ENCODE results near the gene CD99L2. TPM values are rescaled to one million over a fixed set of nuclear protein-coding genes. Genes with fewer than 3 reads are reported as not detected.
A peak's percentile ranks its signal among the peaks of the same experiment; 100 is the strongest.

The CD99L2 gene
- polyA plus RNA-seq, 1 donor from 2014 or later, result 61.0 TPM

- TF ChIP-seq SMC3 (conservative IDR thresholded peaks at IDR 0.05; ENCODE audit: poor library complexity) (no peak), TAF1 (IDR thresholded peaks at IDR 0.05; ENCODE audit: low read depth) (no peak), MXI1 (conservative IDR thresholded peaks at IDR 0.05; ENCODE audit: poor library complexity, severe bottlenecking) (no peak), POLR2AphosphoS5 (IDR thresholded peaks at IDR 0.05) (no peak), RAD21 (conservative IDR thresholded peaks at IDR 0.05) (no peak)
- TF ChIP-seq, protein P1, sequence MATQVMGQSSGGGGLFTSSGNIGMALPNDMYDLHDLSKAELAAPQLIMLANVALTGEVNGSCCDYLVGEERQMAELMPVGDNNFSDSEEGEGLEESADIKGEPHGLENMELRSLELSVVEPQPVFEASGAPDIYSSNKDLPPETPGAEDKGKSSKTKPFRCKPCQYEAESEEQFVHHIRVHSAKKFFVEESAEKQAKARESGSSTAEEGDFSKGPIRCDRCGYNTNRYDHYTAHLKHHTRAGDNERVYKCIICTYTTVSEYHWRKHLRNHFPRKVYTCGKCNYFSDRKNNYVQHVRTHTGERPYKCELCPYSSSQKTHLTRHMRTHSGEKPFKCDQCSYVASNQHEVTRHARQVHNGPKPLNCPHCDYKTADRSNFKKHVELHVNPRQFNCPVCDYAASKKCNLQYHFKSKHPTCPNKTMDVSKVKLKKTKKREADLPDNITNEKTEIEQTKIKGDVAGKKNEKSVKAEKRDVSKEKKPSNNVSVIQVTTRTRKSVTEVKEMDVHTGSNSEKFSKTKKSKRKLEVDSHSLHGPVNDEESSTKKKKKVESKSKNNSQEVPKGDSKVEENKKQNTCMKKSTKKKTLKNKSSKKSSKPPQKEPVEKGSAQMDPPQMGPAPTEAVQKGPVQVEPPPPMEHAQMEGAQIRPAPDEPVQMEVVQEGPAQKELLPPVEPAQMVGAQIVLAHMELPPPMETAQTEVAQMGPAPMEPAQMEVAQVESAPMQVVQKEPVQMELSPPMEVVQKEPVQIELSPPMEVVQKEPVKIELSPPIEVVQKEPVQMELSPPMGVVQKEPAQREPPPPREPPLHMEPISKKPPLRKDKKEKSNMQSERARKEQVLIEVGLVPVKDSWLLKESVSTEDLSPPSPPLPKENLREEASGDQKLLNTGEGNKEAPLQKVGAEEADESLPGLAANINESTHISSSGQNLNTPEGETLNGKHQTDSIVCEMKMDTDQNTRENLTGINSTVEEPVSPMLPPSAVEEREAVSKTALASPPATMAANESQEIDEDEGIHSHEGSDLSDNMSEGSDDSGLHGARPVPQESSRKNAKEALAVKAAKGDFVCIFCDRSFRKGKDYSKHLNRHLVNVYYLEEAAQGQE (IDR thresholded peaks at IDR 0.05; ENCODE audit: borderline replicate concordance), result no peak
- TF ChIP-seq, protein P2, sequence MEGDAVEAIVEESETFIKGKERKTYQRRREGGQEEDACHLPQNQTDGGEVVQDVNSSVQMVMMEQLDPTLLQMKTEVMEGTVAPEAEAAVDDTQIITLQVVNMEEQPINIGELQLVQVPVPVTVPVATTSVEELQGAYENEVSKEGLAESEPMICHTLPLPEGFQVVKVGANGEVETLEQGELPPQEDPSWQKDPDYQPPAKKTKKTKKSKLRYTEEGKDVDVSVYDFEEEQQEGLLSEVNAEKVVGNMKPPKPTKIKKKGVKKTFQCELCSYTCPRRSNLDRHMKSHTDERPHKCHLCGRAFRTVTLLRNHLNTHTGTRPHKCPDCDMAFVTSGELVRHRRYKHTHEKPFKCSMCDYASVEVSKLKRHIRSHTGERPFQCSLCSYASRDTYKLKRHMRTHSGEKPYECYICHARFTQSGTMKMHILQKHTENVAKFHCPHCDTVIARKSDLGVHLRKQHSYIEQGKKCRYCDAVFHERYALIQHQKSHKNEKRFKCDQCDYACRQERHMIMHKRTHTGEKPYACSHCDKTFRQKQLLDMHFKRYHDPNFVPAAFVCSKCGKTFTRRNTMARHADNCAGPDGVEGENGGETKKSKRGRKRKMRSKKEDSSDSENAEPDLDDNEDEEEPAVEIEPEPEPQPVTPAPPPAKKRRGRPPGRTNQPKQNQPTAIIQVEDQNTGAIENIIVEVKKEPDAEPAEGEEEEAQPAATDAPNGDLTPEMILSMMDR (IDR thresholded peaks at IDR 0.05; ENCODE audit: poor library complexity, severe bottlenecking), result no peak
- Histone ChIP-seq H3K9ac (ENCODE audit: low read length) (peak overlapping the region; percentile 86), H3K79me2 (replicated peaks; ENCODE audit: insufficient read depth, low read length) (no peaks in the 10 kb centered on the region), H3F3A (ENCODE audit: insufficient read depth, low read length, poor library complexity, severe bottlenecking) (no peaks in the 10 kb centered on the region), H3K4me2 (ENCODE audit: low read length) (peak overlapping the region; percentile 39), H2AFZ (ENCODE audit: low read depth, low read length) (peak overlapping the region; percentile 40), H3K9me2 (ENCODE audit: insufficient read depth, low read length) (no peaks in the 10 kb centered on the region), H3K36me3 (ENCODE audit: insufficient read depth, low read length) (no peaks in the 10 kb centered on the region), H4K20me1 (ENCODE audit: insufficient read depth) (no peaks in the 10 kb centered on the region), H3K9me3 (ENCODE audit: low read length) (no peaks in the 10 kb centered on the region), H3K4me3 (ENCODE audit: low read length) (peak overlapping the region; percentile 73), H3K27me3 (ENCODE audit: insufficient read depth, low read depth, low read length) (no peaks in the 10 kb centered on the region), H3K27ac (ENCODE audit: low read length) (peak overlapping the region; percentile 78)
Measured at GRCh38 chrX:150899191-150899757, 806 bp upstream of the CD99L2 start.

- no peaks in the 10 kb centered on the region for H3K79me2 ChIP-seq (replicated peaks; ENCODE audit: insufficient read depth, low read length)
- no peaks in the 10 kb centered on the region for H3F3A ChIP-seq (ENCODE audit: insufficient read depth, low read length, poor library complexity, severe bottlenecking)
- peak overlapping the region; percentile 73 for H3K4me3 ChIP-seq (ENCODE audit: low read length)
- no peak overlapping the region for H3K4me2 ChIP-seq (ENCODE audit: low read length)
- H3K9me3 ChIP-seq (ENCODE audit: low read length), result no peaks in the 10 kb centered on the region
- peak overlapping the region; percentile 86 for H3K9ac ChIP-seq (ENCODE audit: low read length)
- TF ChIP-seq MXI1 (conservative IDR thresholded peaks at IDR 0.05; ENCODE audit: poor library complexity, severe bottlenecking) (no peak), EZH2 (IDR thresholded peaks at IDR 0.05; ENCODE audit: borderline replicate concordance, insufficient read depth, low read length, poor library complexity, severe bottlenecking) (no peak), SMC3 (conservative IDR thresholded peaks at IDR 0.05; ENCODE audit: poor library complexity) (no peak), RAD21 (conservative IDR thresholded peaks at IDR 0.05) (no peak), EP300 (conservative IDR thresholded peaks at IDR 0.05; ENCODE audit: poor library complexity, severe bottlenecking) (no peak), POLR2AphosphoS5 (IDR thresholded peaks at IDR 0.05) (peak; percentile 47), TAF1 (IDR thresholded peaks at IDR 0.05; ENCODE audit: low read depth) (no peak)
- TF ChIP-seq, protein P2 (IDR thresholded peaks at IDR 0.05; ENCODE audit: poor library complexity, severe bottlenecking), result no peak
- TF ChIP-seq, protein P1 (IDR thresholded peaks at IDR 0.05; ENCODE audit: borderline replicate concordance), result peak; percentile 17
- peak overlapping the region; percentile 77 for H3K27ac ChIP-seq (ENCODE audit: low read length)
- no peaks in the 10 kb centered on the region for H3K36me3 ChIP-seq (ENCODE audit: insufficient read depth, low read length)
- no peaks in the 10 kb centered on the region for H4K20me1 ChIP-seq (ENCODE audit: insufficient read depth)
- no peak overlapping the region for H2AFZ ChIP-seq (ENCODE audit: low read depth, low read length)
- no peaks in the 10 kb centered on the region for H3K27me3 ChIP-seq (ENCODE audit: insufficient read depth, low read depth, low read length)
- no peaks in the 10 kb centered on the region for H3K9me2 ChIP-seq (ENCODE audit: insufficient read depth, low read length)
Measured at GRCh38 chrX:150897421-150898320, 797 bp downstream of the CD99L2 start.
